Measurements from ENCODE around the gene SIX1.

SIX1 gene

DNA sequence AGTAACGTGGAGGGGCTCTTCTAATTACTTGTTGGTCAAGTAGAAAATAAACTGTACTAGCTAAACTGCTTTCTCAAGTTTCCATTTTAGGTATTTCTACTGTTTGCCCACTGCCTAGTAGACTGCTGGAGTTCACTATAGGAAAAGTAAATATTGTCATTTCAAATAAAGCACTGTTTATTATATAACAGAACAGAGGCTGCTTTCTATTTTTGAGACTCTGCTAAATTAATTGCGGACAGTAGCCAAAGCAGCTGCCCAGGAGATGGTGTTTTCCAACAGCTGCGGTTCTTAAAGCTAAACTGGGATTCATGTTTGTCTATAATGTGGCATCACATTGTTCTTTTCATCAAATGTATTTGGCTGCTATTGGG lies 15.9 kb upstream of the SIX1 start:
- ATAC-seq, result peak; percentile 36; the same call in 1 of the 3 replicates
- TF ChIP-seq ZFP30 (CRISPR knock-in tag; IDR thresholded peaks at IDR 0.05) (no peak), SNAI2 (CRISPR knock-in tag; IDR thresholded peaks at IDR 0.05) (no peak), ESRRG (CRISPR knock-in tag; IDR thresholded peaks at IDR 0.05) (no peak), GLIS3 (CRISPR knock-in tag; IDR thresholded peaks at IDR 0.05) (no peak), ZNF8 (CRISPR knock-in tag; IDR thresholded peaks at IDR 0.05) (no peak), ZNF565 (CRISPR knock-in tag; conservative IDR thresholded peaks at IDR 0.05; ENCODE audit: low read depth) (no peak)
- TF ChIP-seq, protein P1, sequence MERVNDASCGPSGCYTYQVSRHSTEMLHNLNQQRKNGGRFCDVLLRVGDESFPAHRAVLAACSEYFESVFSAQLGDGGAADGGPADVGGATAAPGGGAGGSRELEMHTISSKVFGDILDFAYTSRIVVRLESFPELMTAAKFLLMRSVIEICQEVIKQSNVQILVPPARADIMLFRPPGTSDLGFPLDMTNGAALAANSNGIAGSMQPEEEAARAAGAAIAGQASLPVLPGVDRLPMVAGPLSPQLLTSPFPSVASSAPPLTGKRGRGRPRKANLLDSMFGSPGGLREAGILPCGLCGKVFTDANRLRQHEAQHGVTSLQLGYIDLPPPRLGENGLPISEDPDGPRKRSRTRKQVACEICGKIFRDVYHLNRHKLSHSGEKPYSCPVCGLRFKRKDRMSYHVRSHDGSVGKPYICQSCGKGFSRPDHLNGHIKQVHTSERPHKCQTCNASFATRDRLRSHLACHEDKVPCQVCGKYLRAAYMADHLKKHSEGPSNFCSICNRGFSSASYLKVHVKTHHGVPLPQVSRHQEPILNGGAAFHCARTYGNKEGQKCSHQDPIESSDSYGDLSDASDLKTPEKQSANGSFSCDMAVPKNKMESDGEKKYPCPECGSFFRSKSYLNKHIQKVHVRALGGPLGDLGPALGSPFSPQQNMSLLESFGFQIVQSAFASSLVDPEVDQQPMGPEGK (CRISPR knock-in tag; IDR thresholded peaks at IDR 0.05; ENCODE audit: borderline replicate concordance), result no peak

DNA sequence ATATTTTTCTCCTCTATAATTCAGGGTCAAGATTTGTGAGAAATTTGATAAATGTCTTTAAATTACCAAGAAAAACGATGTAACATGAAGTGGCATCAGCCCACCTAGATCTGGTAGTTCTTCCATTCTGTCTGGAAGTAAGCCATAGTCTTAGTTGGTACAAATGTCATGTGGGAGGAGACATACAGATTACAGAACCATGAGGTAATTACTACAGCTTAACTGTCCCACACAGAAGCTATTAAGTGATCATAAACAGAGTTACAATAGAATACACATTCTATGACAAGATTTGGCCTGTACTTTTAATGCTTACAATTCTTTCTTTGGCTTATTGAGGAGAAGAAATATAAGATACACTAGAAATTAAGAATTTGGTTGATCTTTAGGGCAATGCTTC lies 13.7 kb upstream of the SIX1 start:
- no peak for ATAC-seq
- TF ChIP-seq ISL1 (CRISPR knock-in tag; IDR thresholded peaks at IDR 0.05) (no peak), CSDC2 (CRISPR knock-in tag; IDR thresholded peaks at IDR 0.05) (no peak), ZFP3 (CRISPR knock-in tag; IDR thresholded peaks at IDR 0.05) (no peak), ZC3H10 (CRISPR knock-in tag; IDR thresholded peaks at IDR 0.05) (no peak), ZNF8 (CRISPR knock-in tag; IDR thresholded peaks at IDR 0.05) (no peak), ZFP30 (CRISPR knock-in tag; IDR thresholded peaks at IDR 0.05) (no peak), ZNF565 (CRISPR knock-in tag; conservative IDR thresholded peaks at IDR 0.05; ENCODE audit: low read depth) (no peak), BACH2 (CRISPR knock-in tag; IDR thresholded peaks at IDR 0.05; ENCODE audit: borderline replicate concordance) (no peak), SNAI2 (CRISPR knock-in tag; IDR thresholded peaks at IDR 0.05) (no peak), GLIS3 (CRISPR knock-in tag; IDR thresholded peaks at IDR 0.05) (no peak)
- TF ChIP-seq, protein P2, sequence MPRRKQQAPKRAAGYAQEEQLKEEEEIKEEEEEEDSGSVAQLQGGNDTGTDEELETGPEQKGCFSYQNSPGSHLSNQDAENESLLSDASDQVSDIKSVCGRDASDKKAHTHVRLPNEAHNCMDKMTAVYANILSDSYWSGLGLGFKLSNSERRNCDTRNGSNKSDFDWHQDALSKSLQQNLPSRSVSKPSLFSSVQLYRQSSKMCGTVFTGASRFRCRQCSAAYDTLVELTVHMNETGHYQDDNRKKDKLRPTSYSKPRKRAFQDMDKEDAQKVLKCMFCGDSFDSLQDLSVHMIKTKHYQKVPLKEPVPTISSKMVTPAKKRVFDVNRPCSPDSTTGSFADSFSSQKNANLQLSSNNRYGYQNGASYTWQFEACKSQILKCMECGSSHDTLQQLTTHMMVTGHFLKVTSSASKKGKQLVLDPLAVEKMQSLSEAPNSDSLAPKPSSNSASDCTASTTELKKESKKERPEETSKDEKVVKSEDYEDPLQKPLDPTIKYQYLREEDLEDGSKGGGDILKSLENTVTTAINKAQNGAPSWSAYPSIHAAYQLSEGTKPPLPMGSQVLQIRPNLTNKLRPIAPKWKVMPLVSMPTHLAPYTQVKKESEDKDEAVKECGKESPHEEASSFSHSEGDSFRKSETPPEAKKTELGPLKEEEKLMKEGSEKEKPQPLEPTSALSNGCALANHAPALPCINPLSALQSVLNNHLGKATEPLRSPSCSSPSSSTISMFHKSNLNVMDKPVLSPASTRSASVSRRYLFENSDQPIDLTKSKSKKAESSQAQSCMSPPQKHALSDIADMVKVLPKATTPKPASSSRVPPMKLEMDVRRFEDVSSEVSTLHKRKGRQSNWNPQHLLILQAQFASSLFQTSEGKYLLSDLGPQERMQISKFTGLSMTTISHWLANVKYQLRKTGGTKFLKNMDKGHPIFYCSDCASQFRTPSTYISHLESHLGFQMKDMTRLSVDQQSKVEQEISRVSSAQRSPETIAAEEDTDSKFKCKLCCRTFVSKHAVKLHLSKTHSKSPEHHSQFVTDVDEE (CRISPR knock-in tag; IDR thresholded peaks at IDR 0.05), result no peak
- TF ChIP-seq, protein P1 (CRISPR knock-in tag; IDR thresholded peaks at IDR 0.05; ENCODE audit: borderline replicate concordance), result no peak
- TF ChIP-seq, protein P3, sequence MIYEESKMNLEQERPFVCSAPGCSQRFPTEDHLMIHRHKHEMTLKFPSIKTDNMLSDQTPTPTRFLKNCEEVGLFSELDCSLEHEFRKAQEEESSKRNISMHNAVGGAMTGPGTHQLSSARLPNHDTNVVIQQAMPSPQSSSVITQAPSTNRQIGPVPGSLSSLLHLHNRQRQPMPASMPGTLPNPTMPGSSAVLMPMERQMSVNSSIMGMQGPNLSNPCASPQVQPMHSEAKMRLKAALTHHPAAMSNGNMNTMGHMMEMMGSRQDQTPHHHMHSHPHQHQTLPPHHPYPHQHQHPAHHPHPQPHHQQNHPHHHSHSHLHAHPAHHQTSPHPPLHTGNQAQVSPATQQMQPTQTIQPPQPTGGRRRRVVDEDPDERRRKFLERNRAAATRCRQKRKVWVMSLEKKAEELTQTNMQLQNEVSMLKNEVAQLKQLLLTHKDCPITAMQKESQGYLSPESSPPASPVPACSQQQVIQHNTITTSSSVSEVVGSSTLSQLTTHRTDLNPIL (CRISPR knock-in tag; IDR thresholded peaks at IDR 0.05; ENCODE audit: low read depth), result no peak
- TF ChIP-seq, protein P4, sequence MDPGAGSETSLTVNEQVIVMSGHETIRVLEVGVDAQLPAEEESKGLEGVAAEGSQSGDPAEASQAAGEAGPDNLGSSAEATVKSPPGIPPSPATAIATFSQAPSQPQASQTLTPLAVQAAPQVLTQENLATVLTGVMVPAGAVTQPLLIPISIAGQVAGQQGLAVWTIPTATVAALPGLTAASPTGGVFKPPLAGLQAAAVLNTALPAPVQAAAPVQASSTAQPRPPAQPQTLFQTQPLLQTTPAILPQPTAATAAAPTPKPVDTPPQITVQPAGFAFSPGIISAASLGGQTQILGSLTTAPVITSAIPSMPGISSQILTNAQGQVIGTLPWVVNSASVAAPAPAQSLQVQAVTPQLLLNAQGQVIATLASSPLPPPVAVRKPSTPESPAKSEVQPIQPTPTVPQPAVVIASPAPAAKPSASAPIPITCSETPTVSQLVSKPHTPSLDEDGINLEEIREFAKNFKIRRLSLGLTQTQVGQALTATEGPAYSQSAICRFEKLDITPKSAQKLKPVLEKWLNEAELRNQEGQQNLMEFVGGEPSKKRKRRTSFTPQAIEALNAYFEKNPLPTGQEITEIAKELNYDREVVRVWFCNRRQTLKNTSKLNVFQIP (CRISPR knock-in tag; IDR thresholded peaks at IDR 0.05; ENCODE audit: borderline replicate concordance, low read depth), result no peak

DNA sequence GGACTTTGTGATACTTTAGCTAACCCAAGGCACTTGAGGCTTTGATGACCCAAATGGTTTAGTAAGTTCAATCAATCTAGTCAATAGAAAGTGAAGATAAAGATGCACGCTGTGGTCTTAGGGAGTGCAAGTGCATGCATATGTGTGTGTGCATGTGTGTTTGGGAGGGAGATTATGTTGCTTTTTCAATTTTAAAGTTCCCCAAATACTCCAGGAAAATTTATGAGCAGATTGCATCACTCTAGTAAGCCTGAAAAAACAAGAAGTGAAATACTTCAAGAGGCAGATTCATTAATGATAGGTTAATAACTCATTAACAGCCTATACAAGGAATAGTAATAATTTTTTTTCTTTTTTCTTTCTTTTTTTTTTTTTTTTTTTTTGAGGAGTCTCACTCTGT lies 12.4 kb upstream of the SIX1 start:
- no peak for ATAC-seq
- TF ChIP-seq BACH2 (CRISPR knock-in tag; IDR thresholded peaks at IDR 0.05; ENCODE audit: borderline replicate concordance), result no peak

DNA sequence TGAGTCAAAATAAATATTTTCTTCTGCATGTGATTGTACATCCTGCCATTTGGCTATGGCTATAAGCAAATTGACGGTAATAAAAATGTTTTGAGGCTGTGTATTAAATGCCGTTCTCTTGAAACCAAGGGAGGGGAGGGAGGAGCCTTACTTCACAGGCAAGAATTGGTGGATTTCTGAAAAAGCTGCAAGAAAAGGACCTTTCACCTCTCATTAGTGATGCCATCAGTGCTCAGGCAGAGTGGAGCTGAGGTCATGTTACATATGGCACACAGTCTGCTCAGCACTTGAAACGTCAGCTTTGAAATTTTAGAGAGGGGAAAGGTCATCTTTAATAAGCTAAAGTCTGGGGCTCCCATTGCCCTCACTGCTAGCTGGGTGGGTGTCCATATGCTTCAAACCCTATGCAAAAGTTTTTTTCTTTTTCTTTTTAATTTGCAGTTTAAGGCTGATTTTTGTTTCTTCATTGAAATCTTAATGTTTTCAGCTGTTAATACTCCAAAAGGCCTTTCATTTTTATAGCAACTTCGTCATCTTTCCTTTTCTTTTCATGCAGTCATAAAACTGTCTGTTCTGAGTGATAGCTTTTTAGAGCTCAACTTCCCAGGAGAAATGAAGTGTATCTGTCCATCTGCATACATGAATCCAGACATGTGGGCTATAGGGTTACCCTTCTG lies 9.8 kb upstream of the SIX1 start:
- no peak for ATAC-seq
- TF ChIP-seq ZNF565 (CRISPR knock-in tag; conservative IDR thresholded peaks at IDR 0.05; ENCODE audit: low read depth), result no peak
- TF ChIP-seq, protein P4 (CRISPR knock-in tag; IDR thresholded peaks at IDR 0.05; ENCODE audit: borderline replicate concordance, low read depth), result no peak
- TF ChIP-seq OSR1 (CRISPR knock-in tag; IDR thresholded peaks at IDR 0.05), result no peak
- TF ChIP-seq GLIS3 (CRISPR knock-in tag; IDR thresholded peaks at IDR 0.05), result no peak
- TF ChIP-seq CSDC2 (CRISPR knock-in tag; IDR thresholded peaks at IDR 0.05), result no peak
- TF ChIP-seq TOX (CRISPR knock-in tag; IDR thresholded peaks at IDR 0.05; ENCODE audit: borderline replicate concordance), result no peak
- TF ChIP-seq RARB (CRISPR knock-in tag; IDR thresholded peaks at IDR 0.05), result no peak
- TF ChIP-seq ZNF70 (CRISPR knock-in tag; IDR thresholded peaks at IDR 0.05), result no peak
- TF ChIP-seq ARNTL (CRISPR knock-in tag; IDR thresholded peaks at IDR 0.05; ENCODE audit: borderline replicate concordance, low read depth), result no peak
- TF ChIP-seq ZFP3 (CRISPR knock-in tag; IDR thresholded peaks at IDR 0.05), result no peak
- TF ChIP-seq, protein P3 (CRISPR knock-in tag; IDR thresholded peaks at IDR 0.05; ENCODE audit: low read depth), result no peak
- TF ChIP-seq ESRRG (CRISPR knock-in tag; IDR thresholded peaks at IDR 0.05), result no peak

All from SK-N-SH treated with all-trans-retinoic acid at 6 μM for 48 hours (cell line).